ENCODE data around the gene SPTBN4. TPM values are rescaled to one million over a fixed set of nuclear protein-coding genes. Genes with fewer than 3 reads are reported as not detected.

Gene SPTBN4
- total and polyA plus RNA-seq, 2 donors (not counting 1 experiment from before 2014, with no cell fraction given) = 1.3 to 6.6 TPM

DNA sequence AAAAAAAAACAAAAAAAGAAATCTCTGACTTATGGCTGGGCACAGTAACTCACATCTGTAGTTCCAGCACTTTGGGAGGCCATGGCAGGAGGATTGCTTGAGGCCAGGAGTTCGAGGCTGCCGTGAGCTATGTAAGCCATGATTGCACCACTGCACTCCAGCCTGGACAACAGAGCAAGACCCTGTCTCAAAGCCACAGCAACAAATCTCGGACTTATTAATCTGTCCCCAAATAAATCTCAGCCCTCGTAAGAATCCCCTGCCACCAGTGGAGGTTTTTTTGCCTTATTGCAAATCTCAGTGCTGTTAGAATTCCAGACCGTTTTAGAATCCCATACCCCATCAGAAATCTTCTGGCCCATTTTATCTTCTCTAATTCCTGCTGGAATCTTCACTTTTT lies 114.7 kb downstream of the SPTBN4 start:
- no peaks in the 10 kb centered on the region for H3K27me3 ChIP-seq (ENCODE audit: control insufficient read depth, insufficient read depth, low read length)
- H3K4me3 ChIP-seq (replicated peaks in 1 of 4; ENCODE audit: control extremely low read depth in 1 of 4, insufficient read depth in 1 of 4, low read depth in 3 of 4, low read length in 4 of 4) = no peak overlapping the region
- no peaks in the 10 kb centered on the region for H4K20me1 ChIP-seq (ENCODE audit: control insufficient read depth, extremely low read depth, insufficient read depth, low read length)
- H3K79me2 ChIP-seq (ENCODE audit: control insufficient read depth, insufficient read depth, low read length) = peaks cover 5% of the 10 kb centered on the region
- DNase-seq (ENCODE audit: low read depth in 2 of 2) = no peak
- no peaks in the 10 kb centered on the region for H3K9me3 ChIP-seq (ENCODE audit: control insufficient read depth, insufficient read depth, low read depth, low read length)
- H3K9ac ChIP-seq (ENCODE audit: insufficient read depth, low read length) = no peak overlapping the region
- TF ChIP-seq, protein P1, sequence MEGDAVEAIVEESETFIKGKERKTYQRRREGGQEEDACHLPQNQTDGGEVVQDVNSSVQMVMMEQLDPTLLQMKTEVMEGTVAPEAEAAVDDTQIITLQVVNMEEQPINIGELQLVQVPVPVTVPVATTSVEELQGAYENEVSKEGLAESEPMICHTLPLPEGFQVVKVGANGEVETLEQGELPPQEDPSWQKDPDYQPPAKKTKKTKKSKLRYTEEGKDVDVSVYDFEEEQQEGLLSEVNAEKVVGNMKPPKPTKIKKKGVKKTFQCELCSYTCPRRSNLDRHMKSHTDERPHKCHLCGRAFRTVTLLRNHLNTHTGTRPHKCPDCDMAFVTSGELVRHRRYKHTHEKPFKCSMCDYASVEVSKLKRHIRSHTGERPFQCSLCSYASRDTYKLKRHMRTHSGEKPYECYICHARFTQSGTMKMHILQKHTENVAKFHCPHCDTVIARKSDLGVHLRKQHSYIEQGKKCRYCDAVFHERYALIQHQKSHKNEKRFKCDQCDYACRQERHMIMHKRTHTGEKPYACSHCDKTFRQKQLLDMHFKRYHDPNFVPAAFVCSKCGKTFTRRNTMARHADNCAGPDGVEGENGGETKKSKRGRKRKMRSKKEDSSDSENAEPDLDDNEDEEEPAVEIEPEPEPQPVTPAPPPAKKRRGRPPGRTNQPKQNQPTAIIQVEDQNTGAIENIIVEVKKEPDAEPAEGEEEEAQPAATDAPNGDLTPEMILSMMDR (conservative IDR thresholded peaks at IDR 0.05 in 1 of 2, IDR thresholded peaks at IDR 0.05 in 1 of 2; ENCODE audit: low read depth in 1 of 2, low read length in 2 of 2) = no peak
- no peak for TF ChIP-seq EZH2 (IDR thresholded peaks at IDR 0.05; ENCODE audit: low read length, missing control alignments)
- H3K27ac ChIP-seq (ENCODE audit: insufficient read depth, low read length) = no peak overlapping the region
- H3K4me1 ChIP-seq (ENCODE audit: control insufficient read depth, extremely low read depth, insufficient read depth, low read length) = no peaks in the 10 kb centered on the region
- no peak overlapping the region for H2AFZ ChIP-seq (ENCODE audit: low read length)
- no peak overlapping the region for H3K4me2 ChIP-seq (ENCODE audit: extremely low read depth, insufficient read depth, low read length)
- H3K36me3 ChIP-seq (ENCODE audit: control insufficient read depth, insufficient read depth, low read length) = peaks cover 16% of the 10 kb centered on the region

DNA sequence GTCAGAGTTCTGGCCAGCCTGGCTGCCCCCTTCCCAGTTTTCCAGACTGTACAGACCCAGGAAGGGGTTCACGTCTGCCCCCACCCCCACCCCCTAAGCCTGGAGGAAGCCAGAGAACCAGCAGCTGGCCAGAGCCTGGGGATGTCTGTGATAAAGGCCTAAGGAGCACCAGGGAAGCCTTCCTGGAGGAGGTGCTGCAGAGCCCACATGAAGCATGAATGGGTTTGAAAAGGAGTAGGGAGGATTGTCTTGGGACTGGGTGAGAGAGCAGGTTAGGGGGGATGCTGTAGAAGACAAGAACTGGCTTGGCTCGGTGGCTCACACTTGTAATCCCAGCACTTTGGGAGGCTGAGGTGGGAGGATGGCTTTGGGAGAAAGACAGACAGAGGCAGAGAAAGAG lies 115.7 kb downstream of the SPTBN4 start:
- Histone ChIP-seq H3K4me1 (ENCODE audit: control insufficient read depth, extremely low read depth, insufficient read depth, low read length) (no peaks in the 10 kb centered on the region), H3K4me2 (ENCODE audit: extremely low read depth, insufficient read depth, low read length) (no peak overlapping the region), H3K4me3 (replicated peaks in 1 of 4; ENCODE audit: control extremely low read depth in 1 of 4, insufficient read depth in 1 of 4, low read depth in 3 of 4, low read length in 4 of 4) (no peak overlapping the region), H3K9me3 (ENCODE audit: control insufficient read depth, insufficient read depth, low read depth, low read length) (no peaks in the 10 kb centered on the region), H2AFZ (ENCODE audit: low read length) (no peak overlapping the region), H3K79me2 (ENCODE audit: control insufficient read depth, insufficient read depth, low read length) (no peaks in the 10 kb centered on the region), H3K9ac (ENCODE audit: insufficient read depth, low read length) (no peak overlapping the region), H3K27ac (ENCODE audit: insufficient read depth, low read length) (no peak overlapping the region), H3K27me3 (ENCODE audit: control insufficient read depth, insufficient read depth, low read length) (no peaks in the 10 kb centered on the region), H4K20me1 (ENCODE audit: control insufficient read depth, extremely low read depth, insufficient read depth, low read length) (no peaks in the 10 kb centered on the region), H3K36me3 (ENCODE audit: control insufficient read depth, insufficient read depth, low read length) (peaks cover 19% of the 10 kb centered on the region)
- no peak for DNase-seq (ENCODE audit: low read depth in 2 of 2)
- TF ChIP-seq, protein P1 (conservative IDR thresholded peaks at IDR 0.05 in 1 of 2, IDR thresholded peaks at IDR 0.05 in 1 of 2; ENCODE audit: low read depth in 1 of 2, low read length in 2 of 2) = no peak
- no peak for TF ChIP-seq EZH2 (IDR thresholded peaks at IDR 0.05; ENCODE audit: low read length, missing control alignments)

DNA sequence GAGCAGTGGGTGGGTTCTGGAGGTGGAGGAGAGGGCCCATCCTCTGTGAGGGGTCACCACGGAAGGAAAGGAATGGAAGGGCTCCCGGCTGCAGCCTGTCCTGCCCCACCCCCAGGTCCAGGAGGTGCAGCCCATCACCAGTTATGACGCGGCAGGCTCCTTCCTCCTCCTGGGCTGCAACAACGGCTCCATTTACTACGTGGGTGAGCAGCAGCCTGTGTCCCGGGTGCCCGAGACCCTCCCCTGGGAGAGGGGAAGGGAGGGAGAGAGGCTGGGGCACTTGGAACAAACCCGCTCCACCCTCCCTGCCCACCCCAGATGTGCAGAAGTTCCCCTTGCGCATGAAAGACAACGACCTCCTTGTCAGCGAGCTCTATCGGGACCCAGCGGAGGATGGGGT lies 116.5 kb downstream of the SPTBN4 start:
- H4K20me1 ChIP-seq (ENCODE audit: control insufficient read depth, extremely low read depth, insufficient read depth, low read length) = no peaks in the 10 kb centered on the region
- no peaks in the 10 kb centered on the region for H3K4me1 ChIP-seq (ENCODE audit: control insufficient read depth, extremely low read depth, insufficient read depth, low read length)
- TF ChIP-seq EZH2 (IDR thresholded peaks at IDR 0.05; ENCODE audit: low read length, missing control alignments) = no peak
- TF ChIP-seq, protein P1 (conservative IDR thresholded peaks at IDR 0.05 in 1 of 2, IDR thresholded peaks at IDR 0.05 in 1 of 2; ENCODE audit: low read depth in 1 of 2, low read length in 2 of 2) = no peak
- no peaks in the 10 kb centered on the region for H3K79me2 ChIP-seq (ENCODE audit: control insufficient read depth, insufficient read depth, low read length)
- H3K4me3 ChIP-seq (replicated peaks in 1 of 4; ENCODE audit: control extremely low read depth in 1 of 4, insufficient read depth in 1 of 4, low read depth in 3 of 4, low read length in 4 of 4) = no peak overlapping the region
- H3K9me3 ChIP-seq (ENCODE audit: control insufficient read depth, insufficient read depth, low read depth, low read length) = no peaks in the 10 kb centered on the region
- H3K9ac ChIP-seq (ENCODE audit: insufficient read depth, low read length) = no peak overlapping the region
- H2AFZ ChIP-seq (ENCODE audit: low read length) = no peak overlapping the region
- H3K4me2 ChIP-seq (ENCODE audit: extremely low read depth, insufficient read depth, low read length) = no peak overlapping the region
- no peak for DNase-seq (ENCODE audit: low read depth in 2 of 2)
- H3K27ac ChIP-seq (ENCODE audit: insufficient read depth, low read length) = no peak overlapping the region
- peaks cover 19% of the 10 kb centered on the region for H3K36me3 ChIP-seq (ENCODE audit: control insufficient read depth, insufficient read depth, low read length)
- no peaks in the 10 kb centered on the region for H3K27me3 ChIP-seq (ENCODE audit: control insufficient read depth, insufficient read depth, low read length)

All from fibroblast of lung (primary cell).